ENCODE measurements around the gene PTPN11. TPM values are rescaled to one million over a fixed set of nuclear protein-coding genes. Genes with fewer than 3 reads are reported as not detected.
"Not testable (repeated sequence)": the region's sequence is repeated elsewhere in the genome, so short reads cannot be mapped to it uniquely, and the experiment has no call there.

PTPN11 gene
- polyA plus RNA-seq, 10 donors: 53.2 to 75.9 (median 61.2) TPM

DNA sequence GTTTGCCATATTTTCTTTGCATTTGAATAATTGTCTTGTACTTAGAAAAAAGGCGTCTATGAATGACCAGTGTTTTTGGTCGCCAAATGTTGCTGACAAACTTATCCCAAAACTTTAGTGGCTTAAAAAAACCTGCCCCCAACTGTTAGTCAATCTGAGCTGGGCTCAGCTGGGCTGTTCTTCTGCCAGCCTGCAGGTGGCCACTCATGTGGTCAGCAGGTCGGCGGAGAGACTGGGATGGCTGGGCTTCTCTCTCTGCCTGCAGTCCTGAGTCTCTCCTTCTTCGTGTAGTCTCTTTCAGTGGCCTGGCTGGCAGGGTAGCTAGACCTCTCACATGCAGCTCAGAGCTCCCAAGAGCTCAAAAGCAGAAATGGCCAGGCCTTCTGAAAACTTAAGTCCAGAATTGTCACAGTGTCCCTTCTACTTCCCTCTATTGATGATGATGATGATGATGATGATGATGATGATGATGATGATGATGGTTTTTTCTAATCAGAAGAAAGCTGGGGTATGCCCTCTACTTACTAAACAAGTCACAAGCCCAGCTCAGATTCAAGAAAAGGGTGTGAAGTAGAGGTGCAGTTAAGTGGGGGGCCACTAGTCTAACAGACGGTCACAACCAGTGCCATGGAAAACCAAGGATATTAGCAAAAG is 87.9 kb downstream of the PTPN11 start:
- no peak for DNase-seq

DNA sequence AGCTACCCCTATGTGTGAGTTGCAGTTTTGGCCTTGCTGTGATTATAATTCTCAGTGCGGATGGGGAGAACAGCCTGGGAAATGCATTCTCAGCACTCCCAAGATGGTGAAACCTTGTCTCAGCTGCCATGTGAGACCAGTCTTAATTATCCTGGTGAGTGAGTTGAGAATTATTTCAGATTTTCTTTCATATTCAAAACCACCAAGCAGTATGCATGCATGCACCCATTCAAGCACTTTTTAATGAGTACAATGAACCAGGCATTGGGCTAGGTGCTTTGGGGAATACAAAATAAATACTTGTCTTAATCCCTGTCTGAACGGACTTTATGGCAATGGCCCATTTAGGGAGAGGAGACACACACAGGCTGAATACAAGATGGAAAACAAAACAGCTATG is 94.7 kb downstream of the PTPN11 start:
- no peak for DNase-seq

DNA sequence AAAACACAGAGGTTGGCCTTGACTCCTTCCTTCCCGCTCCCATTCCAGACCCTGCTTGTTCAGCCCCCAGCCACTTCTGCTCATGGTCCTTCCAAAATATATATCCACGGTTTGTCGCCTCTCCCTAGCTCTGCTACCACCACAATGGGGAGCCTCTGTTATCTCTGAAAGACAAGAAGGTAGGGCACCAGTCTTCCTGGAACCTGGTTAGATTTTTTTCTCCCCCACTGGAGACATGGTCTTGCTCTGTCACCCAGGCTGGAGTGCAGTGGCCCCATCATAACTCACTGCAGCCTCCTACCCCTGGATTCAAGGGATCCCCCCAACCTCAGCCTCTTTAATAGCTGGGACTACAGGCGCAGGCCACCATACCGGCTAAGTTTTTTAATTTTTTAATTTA is 95.7 kb downstream of the PTPN11 start:
- no peak for DNase-seq

DNA sequence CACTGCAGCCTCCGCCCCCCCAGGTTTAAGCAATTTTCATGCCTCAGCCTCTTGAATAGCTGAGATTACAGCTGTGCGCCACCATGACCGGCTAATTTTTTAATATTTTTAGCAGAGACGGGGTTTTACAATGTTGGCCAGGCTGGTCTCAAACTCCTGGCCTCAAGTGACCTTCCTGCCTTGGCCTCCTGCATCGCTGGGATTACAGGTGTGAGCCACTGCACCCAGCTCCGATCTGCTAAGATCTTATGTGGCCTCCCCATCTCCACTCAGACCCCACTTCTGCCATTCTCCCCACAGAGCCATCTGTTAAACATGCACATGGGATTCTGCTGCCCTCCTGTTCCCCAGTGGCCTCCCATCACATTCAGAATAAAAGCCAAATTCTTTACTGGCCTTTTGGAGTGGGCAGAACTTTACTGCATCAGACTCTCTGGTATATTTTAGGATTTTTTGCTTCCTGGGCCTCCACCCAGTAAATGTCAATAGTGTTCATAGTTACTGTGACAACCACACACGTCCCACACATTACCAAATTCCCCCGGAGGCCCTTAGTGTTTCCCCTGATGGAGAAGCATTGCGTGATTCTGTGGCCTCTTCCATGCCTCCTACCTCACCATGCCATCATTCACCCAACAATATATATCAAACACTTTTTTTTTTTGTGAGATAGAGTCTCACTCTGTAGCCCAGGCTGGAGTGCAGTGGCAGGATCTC is 96.3 kb downstream of the PTPN11 start:
- DNase-seq: peak in 2 of 3 donors; percentile 2 to 20

DNA sequence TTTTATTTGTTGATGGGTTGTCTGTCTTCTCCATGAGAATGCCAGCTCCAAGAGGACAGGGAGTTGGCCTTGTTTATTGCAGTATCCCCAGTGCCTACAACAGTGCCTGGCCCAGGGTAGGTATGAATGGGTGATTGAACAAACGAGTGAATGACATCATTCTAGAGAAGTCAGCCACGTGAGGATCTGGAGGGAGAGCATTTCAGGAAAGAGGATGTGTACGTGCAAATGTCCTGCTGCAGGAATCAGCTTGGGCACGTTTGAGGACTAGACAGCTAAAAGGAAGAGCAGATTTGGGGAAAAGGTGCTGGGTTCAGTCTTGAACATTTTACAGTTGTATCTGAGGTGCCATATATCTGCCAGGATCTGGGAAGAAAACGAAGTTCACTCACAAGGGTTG is 97.1 kb downstream of the PTPN11 start:
- no peak for DNase-seq

DNA sequence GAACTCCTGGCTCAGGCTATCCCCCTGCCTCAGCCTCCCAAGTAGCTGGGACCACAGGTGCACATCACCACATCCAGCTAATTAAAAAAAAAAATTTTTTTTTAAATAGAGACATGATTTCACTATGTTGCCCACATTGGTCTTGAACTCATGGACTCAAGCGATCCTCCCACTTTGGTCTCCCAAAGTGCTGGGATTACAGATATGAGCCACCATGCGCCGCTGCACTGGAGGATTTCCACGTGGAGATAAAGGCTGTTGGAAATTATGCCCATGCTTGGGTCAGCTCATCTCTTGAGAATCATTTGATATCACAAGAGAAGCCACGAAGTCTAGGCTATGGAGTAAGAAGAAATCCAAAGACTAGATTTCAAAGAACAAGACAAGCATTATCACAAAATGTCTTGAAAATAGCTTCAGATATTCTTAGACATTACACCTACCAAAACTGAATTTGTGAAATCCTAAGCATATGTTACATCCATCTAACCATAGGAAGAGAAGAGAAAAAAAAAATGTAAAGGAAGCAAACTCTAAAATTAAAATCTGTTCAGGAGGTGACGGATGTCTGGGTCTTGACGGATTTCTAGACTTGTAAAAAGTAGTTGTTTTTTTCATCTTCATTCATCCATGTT is 99.1 kb downstream of the PTPN11 start:
- DNase-seq: no peak

DNA sequence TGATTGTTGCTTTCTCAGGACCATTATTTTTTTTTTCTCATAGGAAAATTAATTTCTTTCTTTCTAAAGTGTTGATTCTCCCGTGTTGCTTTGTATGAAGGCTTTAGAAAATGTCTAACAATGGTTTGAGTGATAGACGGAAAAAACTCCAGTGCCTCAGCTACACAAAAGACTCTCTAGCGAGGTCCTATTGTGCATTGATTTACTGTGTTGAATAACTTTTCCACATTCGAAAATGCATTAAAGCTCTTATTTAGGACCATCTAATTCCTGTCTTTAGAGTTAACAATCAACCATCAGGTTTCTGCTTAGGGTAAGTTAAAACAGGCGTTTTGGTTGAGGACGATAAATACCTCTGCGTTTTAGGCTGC is 99.6 kb downstream of the PTPN11 start:
- no peak for DNase-seq

DNA sequence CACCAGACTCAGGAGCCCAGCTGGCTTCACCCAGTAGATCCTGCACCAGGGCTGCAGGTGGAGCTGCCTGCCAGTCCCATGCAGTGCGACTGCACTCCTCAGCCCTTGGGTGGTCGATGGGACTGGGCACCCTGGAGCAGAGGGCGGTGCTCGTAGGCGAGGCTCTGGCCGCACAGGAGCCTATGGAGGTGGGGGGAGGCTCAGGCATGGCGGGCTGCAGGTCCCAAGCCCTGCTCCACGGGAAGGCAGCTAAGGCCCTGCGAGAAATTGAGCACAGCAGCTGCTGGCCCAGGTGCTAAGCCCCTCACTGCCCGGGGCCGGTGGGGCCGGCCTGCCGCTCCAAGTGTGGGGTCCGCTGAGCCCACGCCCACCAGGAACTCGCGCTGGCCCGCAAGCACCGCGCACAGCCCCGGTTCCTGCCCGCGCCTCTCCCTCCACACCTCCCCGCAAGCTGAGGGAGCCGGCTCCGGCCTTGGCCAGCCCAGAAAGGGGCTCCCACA is 101.1 kb downstream of the PTPN11 start:
- not testable (repeated sequence) for DNase-seq

DNA sequence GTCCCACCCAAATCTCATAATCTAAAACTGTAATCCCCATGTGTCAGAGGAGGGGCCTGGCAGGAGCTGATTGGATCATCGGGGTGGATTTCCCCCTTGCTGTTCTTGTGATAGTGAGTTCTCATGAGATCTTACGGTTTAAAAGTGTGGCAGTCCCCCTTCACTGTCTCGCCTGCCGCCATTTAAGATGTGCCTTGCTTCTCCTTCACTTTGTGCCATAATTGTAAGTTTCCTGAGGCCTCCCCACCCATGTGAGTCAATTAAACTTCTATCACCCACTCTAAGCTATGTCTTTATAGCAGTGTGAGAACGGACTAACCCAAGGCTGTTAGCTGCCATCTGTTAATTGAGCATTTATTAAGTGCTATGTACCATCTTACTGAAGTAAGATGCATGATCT is 105.1 kb downstream of the PTPN11 start:
- DNase-seq: no peak

DNA sequence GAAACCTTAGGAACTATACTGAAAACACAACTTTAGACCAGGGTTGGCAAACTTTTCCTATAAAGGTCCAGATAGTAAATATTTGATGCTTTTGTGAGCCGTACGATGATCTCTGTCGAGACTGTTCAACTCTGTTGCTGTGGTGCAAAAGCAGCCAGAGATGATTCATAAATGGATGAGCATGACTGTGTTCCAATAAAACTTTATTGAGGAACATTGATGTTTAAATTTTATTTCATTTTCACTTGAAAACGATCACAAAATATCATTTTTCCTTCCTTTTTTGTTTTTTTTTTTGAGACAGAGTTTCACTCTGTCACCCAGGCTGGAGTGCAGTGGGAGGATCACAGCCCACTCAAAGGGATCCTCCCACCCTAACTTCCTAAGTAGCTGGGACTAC is 105.5 kb downstream of the PTPN11 start:
- no peak for DNase-seq

DNA sequence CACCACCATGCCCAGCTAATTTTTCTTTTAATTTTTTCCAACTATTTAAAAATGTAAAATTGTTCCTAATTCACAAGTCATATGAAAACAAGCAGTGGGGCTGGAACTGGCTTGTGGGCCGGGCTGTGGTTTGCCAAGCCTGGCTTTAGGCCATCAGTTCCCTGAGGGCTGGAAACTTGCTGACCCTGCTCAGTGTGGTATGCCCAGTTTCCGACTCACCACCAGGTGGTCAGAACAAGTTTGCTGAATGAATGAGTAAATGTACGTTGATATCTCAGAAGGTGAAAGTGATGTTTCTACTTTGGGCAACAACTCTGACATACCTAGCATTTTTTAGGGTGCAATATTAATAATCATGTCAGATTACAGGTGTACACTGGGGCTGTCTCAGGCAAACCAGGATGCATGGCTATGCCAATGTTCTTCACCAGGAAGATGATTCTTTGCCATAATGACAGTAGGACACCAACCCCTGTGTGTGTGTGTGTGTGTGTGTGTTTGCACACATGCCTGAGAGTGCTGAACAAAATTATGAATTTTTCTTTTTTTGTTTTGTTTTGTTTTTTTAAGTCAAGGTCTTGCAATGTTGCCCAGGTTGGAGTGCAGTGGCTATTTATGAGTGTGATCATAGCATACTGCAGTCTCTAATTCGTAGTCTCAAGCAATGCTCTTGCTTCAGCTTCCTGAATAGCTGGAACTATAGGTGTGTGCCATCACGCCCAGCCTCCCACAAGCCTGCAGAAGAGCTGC is 106.1 kb downstream of the PTPN11 start:
- no peak for DNase-seq

DNA sequence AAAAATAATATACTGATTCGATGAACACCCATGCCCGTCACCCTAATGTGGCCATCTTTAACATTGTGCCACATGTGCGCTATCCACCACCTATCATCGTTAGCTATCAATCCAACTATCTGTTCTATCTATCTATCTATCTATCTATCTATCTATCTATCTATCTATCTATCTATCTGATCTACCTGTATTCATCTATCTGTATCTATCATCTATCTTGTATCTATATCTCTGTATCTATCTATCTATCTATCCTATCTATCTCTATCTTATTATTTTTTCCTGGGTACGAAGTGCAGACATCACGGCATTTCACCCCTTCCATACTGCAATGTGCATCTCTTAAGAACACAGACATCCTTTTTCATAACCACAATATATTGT is 106.7 kb downstream of the PTPN11 start:
- no peak for DNase-seq

DNA sequence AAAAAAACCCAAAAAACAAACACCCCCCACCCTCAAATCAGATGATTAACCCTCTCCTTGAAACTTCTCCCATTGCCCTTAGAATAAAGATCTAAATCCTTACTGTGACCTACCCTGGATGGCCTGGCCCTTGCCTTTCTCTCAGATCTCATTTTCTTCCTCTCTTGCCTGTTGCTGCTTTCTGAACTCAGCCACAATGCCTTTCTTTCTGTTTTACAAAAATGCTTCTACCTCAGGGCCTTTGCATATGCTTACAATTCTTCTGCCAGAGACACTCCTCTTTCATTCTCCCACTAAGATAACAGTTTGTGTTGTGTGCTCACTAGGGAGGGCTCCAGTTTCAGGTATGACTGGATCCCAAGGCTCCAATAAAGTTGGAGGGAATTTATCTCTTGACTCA is 108.3 kb downstream of the PTPN11 start:
- no peak for DNase-seq

DNA sequence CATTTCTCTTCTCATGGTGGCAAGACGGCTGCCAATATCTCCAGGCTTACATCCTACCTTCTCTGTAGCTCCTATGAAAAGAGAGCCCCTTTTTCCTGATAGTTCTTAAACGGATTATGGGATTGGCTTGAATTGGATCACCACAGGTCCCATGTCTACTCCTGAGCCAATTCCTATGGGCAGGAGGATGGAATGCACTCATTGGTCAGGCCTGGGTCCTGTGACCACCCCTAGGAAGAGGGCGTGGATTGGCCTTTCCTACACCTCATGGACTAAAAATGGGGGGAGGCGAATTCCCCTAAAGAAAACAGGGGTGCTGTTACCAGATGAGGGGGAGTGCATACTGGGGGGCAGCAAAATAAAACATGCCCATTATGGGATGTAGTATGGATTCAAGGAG is 108.8 kb downstream of the PTPN11 start:
- DNase-seq: no peak

DNA sequence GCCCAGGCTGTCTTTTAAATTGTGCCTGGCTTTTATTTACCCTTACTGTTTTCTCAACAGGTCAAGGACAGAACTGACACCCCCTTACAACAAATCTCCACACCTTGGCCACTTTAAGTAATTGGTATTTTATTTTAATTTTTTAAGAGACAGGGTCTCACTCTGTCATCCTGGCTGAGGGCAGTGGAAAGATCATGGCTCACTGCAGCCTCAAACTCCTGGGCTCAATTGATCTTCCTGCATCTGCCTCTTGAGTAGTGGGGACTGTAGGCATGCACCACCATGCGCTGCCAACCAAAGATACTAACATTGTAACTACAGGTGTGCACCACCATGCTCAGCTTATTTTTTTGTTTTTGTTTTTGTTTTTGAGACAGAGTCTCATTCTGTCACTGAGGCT is 109.8 kb downstream of the PTPN11 start:
- DNase-seq: no peak

DNA sequence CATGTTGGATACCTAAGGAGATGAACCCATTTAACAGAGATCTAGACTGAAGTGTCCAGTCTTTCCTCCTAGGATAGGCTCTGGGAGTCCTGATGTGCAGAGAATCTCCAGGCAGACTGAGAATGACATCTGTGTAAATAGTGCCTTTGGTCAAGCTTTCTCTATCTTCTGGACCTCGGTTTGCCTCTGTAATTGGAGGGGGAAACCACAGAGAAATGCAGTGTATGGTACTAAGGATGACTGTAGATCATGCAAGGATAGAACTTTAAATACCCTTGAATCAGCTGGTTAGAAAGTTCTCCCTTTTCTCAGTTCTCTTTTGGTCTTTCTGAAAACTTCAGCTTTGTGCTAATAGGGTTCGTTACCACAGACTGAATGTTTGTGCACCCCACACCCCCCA is 112.2 kb downstream of the PTPN11 start:
- no peak for DNase-seq

DNA sequence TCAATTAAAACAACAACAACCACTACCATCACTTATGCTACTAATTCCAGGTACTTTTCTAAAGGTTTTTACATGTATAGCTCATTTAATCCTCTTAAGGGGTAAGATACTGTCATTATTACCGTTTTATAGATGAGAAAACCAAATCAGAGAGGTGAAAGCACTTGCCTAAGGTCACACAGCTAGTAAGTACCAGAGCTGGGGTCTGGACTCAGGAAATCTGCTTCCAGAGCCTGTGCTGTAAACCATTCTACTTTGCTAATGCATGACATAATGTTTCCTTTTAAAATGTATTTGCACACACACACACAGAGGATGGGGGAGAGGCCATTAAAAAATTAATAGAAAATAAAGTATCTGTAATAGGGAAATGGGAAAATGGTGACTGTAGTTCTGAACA is 113.4 kb downstream of the PTPN11 start:
- no peak for DNase-seq

DNA sequence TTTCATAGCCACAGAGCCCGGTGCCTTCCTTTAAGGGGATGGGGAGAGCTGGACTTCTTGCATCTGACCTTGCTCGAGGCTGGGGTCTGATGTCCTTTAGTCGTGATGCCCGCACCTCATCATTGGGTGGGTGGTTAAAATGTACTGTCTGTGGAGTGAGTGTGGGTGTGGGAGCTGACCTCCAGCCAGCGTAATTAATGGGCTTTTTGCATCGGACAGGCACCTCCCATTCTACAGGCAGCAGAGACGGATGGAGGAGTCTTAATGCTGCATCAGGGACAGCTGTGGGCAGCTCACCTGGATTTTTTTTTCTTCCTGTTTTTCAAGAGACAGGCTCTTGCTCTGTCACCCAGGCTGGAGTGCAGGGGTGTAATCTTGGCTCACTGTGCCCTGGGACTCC is 114.8 kb downstream of the PTPN11 start:
- no peak for DNase-seq

DNA sequence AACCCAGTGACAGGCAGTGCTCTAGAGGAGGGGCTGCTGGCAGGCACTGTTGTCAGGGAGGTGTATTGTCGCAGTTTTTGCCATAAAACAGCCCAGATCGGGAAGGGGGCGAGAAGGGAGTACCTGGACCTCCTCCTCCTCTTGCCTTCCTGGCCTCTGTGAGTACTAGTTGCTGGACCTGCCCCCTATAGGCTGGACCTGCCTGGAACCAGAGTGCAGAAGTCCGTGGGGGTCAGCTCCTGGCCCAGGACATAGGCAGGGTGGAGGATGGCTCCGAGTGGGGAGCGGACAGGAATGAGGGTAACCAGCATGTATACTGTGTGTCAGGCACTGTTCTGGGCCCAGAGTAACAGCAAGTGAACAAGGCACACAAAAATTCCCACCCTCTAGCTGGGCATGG is 116.3 kb downstream of the PTPN11 start:
- no peak for DNase-seq

DNA sequence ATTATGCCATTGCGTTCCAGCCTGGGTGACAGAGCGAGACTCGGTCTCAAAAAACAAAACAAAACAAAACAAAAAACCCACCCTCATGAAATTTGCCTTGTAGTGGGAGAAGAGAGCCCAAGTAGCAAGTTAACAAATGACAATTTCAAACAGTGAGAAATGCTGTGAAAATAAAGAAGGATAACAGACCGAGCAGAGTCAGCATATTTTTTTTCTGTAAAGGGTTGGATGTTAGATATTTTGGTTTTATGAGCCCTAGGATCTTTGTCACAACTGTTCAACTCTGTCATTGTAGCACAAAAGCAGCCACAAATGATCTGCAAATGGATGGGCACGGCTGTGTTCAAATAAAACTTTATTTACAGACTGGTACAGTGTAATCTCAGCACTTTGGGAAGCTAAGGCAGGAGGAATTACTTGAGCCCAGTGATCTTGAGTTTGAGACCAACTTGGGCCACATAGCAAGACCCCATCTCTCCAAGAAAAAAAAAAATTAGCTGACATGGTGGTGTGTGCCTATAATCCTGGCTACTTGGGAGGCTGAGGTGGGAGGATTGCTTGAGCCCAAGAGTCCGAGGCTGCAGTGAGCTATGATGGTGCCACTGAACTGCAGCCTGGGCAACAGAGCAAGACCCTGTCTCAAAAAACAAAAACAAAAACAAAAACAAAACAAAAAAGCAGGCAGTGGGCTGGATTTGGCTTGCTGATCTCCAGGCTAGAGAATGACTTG is 117.1 kb downstream of the PTPN11 start:
- DNase-seq: no peak

DNA sequence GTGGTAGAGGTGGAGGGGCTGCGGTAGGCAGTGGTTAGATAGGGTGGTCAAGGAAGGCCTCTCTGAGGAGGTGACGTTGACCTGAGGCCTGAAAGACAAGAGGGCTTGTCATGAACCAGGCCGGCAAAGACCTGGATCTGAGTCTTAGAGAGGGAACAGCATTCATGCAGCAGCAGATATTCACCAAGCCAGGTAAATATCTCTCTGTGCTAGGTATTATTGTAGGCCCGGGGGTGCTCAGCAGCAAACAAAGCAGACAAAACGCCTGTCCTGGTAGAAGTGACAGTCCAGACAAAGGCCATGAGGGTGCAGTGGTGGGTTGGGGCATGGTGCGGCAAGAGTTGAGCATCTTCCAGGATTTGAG is 117.6 kb downstream of the PTPN11 start:
- no peak for DNase-seq
